ENCODE measurements around the gene TET3. TPM values are rescaled to one million over a fixed set of nuclear protein-coding genes. Genes with fewer than 3 reads are reported as not detected.

Gene TET3
- total RNA-seq, 6 experiments from 2014 or later: 3.2 to 3.7 (median 3.4) TPM

DNA sequence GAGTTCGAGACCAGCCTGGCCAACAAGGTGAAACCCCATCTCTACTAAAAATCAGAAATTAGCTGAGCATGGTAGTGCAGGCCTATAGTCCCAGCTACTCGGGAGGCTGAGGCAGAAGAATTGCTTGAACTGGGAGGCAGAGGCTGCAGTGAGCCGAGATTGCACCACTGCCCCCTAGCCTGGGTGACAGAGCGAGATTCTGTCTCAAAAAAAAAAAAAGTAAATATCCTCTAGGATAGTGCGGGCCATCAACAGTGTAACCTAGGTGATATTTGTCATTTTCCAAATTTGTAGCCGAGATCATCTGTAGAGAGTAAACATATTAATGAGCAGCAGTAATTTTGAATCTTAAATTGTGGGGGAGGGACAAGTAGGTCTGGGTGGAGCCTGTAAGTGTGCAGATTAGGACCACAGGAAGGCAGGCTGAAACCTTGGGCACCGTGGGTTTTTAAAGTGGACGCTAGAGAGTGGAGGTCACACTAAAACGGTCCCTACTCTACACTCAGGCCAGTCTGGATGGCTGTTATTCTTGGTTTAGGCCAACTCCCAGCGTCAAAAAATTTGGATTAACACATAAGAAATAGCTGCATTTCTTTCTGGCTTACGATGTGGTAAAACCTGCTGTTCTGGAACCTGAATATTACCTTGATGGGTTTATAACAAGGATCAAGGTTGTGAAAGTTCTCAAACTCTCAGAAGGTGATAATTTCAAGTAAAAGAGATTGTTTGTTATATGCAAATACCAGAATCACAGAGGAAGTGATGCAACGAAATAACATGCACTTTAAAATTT lies 22.7 kb upstream of the TET3 start:
- H3K4me3 Mint-ChIP-seq: no peak overlapping the region
- no peak overlapping the region for H3K27ac Mint-ChIP-seq

DNA sequence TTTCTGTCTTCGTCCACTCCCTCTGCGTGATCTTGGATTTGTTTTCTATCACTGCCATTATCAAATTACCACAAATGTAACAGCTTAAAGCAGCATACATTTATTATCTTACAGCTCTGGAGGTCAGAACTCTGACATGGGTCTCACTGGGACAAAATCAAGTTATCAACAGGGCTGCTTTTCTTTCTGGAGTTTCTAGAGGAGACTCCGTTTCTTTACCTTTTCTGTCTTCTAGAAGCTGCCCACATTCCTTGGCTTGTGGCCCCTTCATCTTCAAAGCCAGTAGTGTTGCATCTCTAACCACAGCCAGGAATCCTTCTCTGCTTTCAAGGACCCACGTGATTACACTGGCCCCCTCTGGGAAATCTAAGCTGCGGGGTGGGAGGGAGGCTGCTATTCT lies 21.9 kb upstream of the TET3 start:
- peaks cover 31% of the 10 kb centered on the region for H3K36me3 Mint-ChIP-seq (ENCODE audit: low read depth)
- no peak overlapping the region for H3K27ac Mint-ChIP-seq
- DNase-seq: no peak
- peaks cover 3% of the 10 kb centered on the region for H3K27me3 Mint-ChIP-seq (ENCODE audit: insufficient read depth)
- TF ChIP-seq, protein P1, sequence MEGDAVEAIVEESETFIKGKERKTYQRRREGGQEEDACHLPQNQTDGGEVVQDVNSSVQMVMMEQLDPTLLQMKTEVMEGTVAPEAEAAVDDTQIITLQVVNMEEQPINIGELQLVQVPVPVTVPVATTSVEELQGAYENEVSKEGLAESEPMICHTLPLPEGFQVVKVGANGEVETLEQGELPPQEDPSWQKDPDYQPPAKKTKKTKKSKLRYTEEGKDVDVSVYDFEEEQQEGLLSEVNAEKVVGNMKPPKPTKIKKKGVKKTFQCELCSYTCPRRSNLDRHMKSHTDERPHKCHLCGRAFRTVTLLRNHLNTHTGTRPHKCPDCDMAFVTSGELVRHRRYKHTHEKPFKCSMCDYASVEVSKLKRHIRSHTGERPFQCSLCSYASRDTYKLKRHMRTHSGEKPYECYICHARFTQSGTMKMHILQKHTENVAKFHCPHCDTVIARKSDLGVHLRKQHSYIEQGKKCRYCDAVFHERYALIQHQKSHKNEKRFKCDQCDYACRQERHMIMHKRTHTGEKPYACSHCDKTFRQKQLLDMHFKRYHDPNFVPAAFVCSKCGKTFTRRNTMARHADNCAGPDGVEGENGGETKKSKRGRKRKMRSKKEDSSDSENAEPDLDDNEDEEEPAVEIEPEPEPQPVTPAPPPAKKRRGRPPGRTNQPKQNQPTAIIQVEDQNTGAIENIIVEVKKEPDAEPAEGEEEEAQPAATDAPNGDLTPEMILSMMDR (IDR thresholded peaks at IDR 0.05): no peak
- no peak overlapping the region for H3K4me3 Mint-ChIP-seq
- H3K4me1 Mint-ChIP-seq (ENCODE audit: low read depth): no peaks in the 10 kb centered on the region
- peaks cover 5% of the 10 kb centered on the region; the same call in 1 of the 2 replicates for H3K9me3 Mint-ChIP-seq

More for the DNA sequence above, 22.7 kb upstream of the TET3 start:
- H3K36me3 Mint-ChIP-seq (ENCODE audit: low read depth): peaks cover 34% of the 10 kb centered on the region
- peaks cover 1% of the 10 kb centered on the region for H3K4me1 Mint-ChIP-seq (ENCODE audit: low read depth)
- peaks cover 5% of the 10 kb centered on the region; the same call in 1 of the 2 replicates for H3K9me3 Mint-ChIP-seq
- peaks cover 3% of the 10 kb centered on the region for H3K27me3 Mint-ChIP-seq (ENCODE audit: insufficient read depth)
- TF ChIP-seq, protein P1 (IDR thresholded peaks at IDR 0.05): no peak
- DNase-seq: no peak

DNA sequence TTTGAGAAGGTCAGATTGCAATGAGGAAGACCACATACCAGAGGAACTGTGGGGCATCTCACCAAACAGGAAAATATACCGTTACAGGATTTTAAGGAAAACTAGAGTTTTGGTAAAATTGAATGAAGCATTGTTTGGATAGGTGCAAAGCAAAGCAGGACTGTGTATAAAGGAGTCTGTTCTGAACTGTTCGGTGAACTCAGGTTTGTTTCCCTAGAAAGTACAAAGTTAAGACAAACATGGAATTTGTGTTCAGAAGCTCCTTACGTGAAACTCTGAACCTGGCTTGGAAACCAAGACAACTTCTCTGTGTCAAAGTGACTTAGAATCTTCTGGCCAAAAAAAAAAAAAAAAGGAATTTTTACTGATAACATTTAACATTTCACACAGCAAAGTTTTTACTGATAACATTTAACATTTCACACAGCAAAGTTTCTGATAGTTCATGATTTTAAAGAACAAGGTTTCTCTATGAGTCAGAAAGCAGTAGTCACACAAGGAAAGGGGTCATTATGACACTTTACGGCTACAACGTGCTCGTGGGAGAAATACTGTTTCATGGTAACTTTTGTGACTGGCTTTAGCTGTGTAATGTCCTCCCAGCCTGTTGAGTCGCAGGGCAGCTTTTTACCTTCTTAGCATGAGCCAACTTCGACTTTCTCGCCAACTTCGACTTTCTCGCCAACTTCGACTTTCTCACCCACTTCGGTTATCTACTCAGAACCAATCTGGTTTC lies 21.2 kb upstream of the TET3 start:
- Mint-ChIP-seq H3K27me3 (ENCODE audit: insufficient read depth) (peaks cover 3% of the 10 kb centered on the region), H3K4me3 (no peak overlapping the region), H3K27ac (no peak overlapping the region), H3K36me3 (ENCODE audit: low read depth) (peaks cover 26% of the 10 kb centered on the region), H3K9me3 (peaks cover 5% of the 10 kb centered on the region; the same call in 1 of the 2 replicates), H3K4me1 (ENCODE audit: low read depth) (no peaks in the 10 kb centered on the region)
- no peak for DNase-seq
- TF ChIP-seq, protein P1 (IDR thresholded peaks at IDR 0.05): no peak

DNA sequence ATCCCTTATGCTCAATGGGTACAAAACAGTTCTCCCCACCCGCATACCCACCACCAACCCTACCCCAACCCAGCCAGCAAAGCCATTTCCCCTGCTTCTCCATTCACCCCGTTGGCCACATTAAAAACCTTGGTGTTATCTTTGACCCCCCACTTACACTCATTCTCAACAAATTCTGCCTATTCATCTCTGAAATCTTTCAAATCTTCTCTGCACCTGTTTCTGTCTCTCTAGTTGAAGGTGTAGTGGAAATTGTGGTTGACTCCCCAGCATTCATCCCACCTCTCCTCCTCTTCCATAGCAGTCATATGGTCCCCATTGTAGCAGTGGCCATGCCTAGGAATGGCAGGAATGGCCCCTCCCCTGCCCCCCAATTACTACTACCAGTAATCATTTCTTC lies 20.5 kb upstream of the TET3 start:
- Mint-ChIP-seq H3K4me3 (no peak overlapping the region), H3K9me3 (peaks cover 5% of the 10 kb centered on the region; the same call in 1 of the 2 replicates), H3K27ac (no peak overlapping the region), H3K27me3 (ENCODE audit: insufficient read depth) (peaks cover 3% of the 10 kb centered on the region), H3K4me1 (ENCODE audit: low read depth) (no peaks in the 10 kb centered on the region; the same call in 1 of the 2 replicates), H3K36me3 (ENCODE audit: low read depth) (peaks cover 19% of the 10 kb centered on the region)
- TF ChIP-seq, protein P1 (IDR thresholded peaks at IDR 0.05): no peak
- no peak for DNase-seq

DNA sequence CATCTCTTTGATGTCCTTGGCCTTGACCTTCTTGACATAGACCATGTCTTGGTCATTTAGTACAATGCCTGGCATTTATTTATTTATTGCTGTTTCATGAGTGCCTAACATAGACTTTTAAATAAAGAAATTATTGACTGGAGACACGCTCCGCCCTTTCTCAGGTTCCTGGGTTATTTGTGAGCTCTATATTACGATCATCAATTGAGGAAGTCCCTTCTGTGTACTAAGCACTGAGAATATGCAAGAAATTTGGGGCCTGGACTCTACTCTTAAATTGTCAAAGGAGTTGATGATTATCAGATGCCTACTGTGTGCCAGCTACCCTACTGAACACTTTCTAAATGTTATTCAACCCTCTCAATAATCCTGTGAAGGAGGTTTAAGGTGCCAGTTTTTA lies 19.7 kb upstream of the TET3 start:
- DNase-seq: no peak
- TF ChIP-seq, protein P1 (IDR thresholded peaks at IDR 0.05): no peak
- Mint-ChIP-seq H3K27me3 (ENCODE audit: insufficient read depth) (peaks cover 3% of the 10 kb centered on the region), H3K9me3 (peaks cover 5% of the 10 kb centered on the region; the same call in 1 of the 2 replicates), H3K4me1 (ENCODE audit: low read depth) (peaks cover 3% of the 10 kb centered on the region), H3K36me3 (ENCODE audit: low read depth) (peaks cover 12% of the 10 kb centered on the region), H3K27ac (no peak overlapping the region), H3K4me3 (no peak overlapping the region)
